Measurements from ENCODE around the gene KIF18B. TPM values are rescaled to one million over a fixed set of nuclear protein-coding genes. Genes with fewer than 3 reads are reported as not detected.

The KIF18B gene
- total and polyA plus RNA-seq, 2 of the 13 experiments (the other 11 are each of a cell fraction or from before 2014, with no cell fraction given): 15.2 to 15.3 TPM

GRCh38 chr17:44899074-44899782 is 48.3 kb downstream of the KIF18B start, which contains the start of gene EFTUD2 (continued):
- TF ChIP-seq ZBTB34 (CRISPR knock-in tag; IDR thresholded peaks at IDR 0.05) (peak; percentile 53; the same call in 1 of the 2 replicates), ZC3H13 (CRISPR knock-in tag; IDR thresholded peaks at IDR 0.05) (peak; percentile 97), ZNF335 (CRISPR knock-in tag; IDR thresholded peaks at IDR 0.05) (peak; percentile 100), ZBTB4 (CRISPR knock-in tag; IDR thresholded peaks at IDR 0.05; ENCODE audit: borderline replicate concordance) (peak; percentile 97; the same call in 1 of the 2 replicates), ZHX2 (IDR thresholded peaks at IDR 0.05; ENCODE audit: low read depth) (peak; percentile 93), ZHX2 (CRISPR knock-in tag; IDR thresholded peaks at IDR 0.05; ENCODE audit: borderline replicate concordance) (no peak), E2F1 (CRISPR knock-in tag; IDR thresholded peaks at IDR 0.05) (peak; percentile 76), KLF16 (CRISPR knock-in tag; IDR thresholded peaks at IDR 0.05) (peak in 1 of 2 experiments; percentile 97; a peak in 2 of 4 replicates), CHD4 (IDR thresholded peaks at IDR 0.05; ENCODE audit: borderline replicate concordance, low read length) (no peak), GLI4 (CRISPR knock-in tag; IDR thresholded peaks at IDR 0.05; ENCODE audit: borderline replicate concordance) (peak; percentile 93; the same call in 1 of the 2 replicates), ZNF30 (CRISPR knock-in tag; IDR thresholded peaks at IDR 0.05) (peak; percentile 76; the same call in 1 of the 2 replicates), NCOR1 (IDR thresholded peaks at IDR 0.05; ENCODE audit: borderline replicate concordance, low read length) (peak; percentile 67; the same call in 1 of the 2 replicates), ISL2 (CRISPR knock-in tag; IDR thresholded peaks at IDR 0.05) (peak; percentile 80), GABPA (IDR thresholded peaks at IDR 0.05; ENCODE audit: low read depth, low read length) (peak; percentile 53), GABPA (CRISPR knock-in tag; IDR thresholded peaks at IDR 0.05; ENCODE audit: low read depth) (peak; percentile 90), ZNF441 (CRISPR knock-in tag; IDR thresholded peaks at IDR 0.05; ENCODE audit: borderline replicate concordance) (no peak), HHEX (CRISPR knock-in tag; IDR thresholded peaks at IDR 0.05) (no peak), ZNF337 (CRISPR knock-in tag; IDR thresholded peaks at IDR 0.05; ENCODE audit: borderline replicate concordance, low read depth) (no peak; the same call in 1 of the 2 replicates)
